Fibroblast of the aortic adventitia (primary cell): Measurements from ENCODE around the gene TRMU. TPM values are rescaled to one million over a fixed set of nuclear protein-coding genes. Genes with fewer than 3 reads are reported as not detected.

Experiments
- DNase-seq: peaks from one replicate; pipeline ENCODE4 v3.0.0-alpha.2; 2010; ENCODE audit warnings: low read depth
- H3K4me3 ChIP-seq: 2 replicates; pipeline ENCODE4 v1.5.1; 2011; ENCODE audit warnings: low read depth, mild to moderate bottlenecking, control low read depth, low read length, moderate library complexity
- CTCF ChIP-seq: IDR thresholded peaks from 2 replicates; pipeline ENCODE4 v1.5.1; 2011; ENCODE audit warnings: mild to moderate bottlenecking, low read length, control low read depth, inconsistent platforms; ENCODE audit not compliant: insufficient read depth
- total RNA-seq: library from RNA; depleted of rRNA; stranded (reverse); fragments of >200 nt; gene quantifications from 2 replicates; pipeline ENCODE4 v1.2.3, GENCODE V29; 2012; ENCODE audit warnings: low replicate concordance

The TRMU gene
- total RNA-seq, 1 donor: 23.1 TPM

GRCh38 chr22:46289244-46289891, 46.1 kb upstream of the TRMU start:
- TF ChIP-seq CTCF: no peak
- DNase-seq: no peak
- no peak overlapping the region for H3K4me3 ChIP-seq

DNA sequence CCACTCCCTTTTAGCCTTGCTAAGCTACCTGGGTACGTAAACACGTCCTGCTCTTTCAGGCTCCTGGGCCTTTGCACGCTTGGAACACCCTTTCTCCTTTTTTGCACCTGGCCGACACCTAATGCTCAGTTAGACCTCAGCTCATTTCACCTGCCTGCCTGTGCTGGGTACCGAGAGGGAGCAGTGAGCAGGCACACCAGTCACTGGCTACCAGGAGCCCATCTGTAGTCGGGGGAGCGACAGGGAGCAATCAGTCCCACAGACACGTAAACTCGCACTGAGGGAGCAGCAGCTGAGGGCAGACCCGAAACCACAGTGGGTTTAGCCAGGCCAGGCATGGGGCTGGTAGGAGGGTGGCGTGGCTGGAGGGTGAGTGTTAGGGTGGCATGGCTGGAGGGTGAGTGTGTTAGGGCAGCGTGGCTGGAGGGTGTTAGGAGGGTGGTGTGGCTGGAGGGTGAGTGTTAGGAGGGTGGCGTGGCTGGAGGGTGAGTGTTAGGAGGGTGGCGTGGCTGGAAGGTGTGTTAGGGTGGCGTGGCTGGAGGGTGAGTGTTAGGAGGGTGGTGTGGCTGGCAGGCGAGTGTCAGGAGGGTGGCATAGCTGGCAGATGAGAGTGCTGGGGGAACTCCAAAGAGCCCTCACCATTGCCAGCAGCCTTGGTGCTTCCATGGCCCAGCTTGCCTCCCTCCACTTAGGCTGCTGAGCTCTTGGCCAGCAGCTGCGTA, 45.2 kb upstream of the TRMU start:
- no peak for TF ChIP-seq CTCF
- no peak overlapping the region for H3K4me3 ChIP-seq
- DNase-seq: no peak

GRCh38 chr22:46290843-46291785, 44.4 kb upstream of the TRMU start:
- DNase-seq: no peak
- TF ChIP-seq CTCF: no peak
- H3K4me3 ChIP-seq: no peak overlapping the region

DNA sequence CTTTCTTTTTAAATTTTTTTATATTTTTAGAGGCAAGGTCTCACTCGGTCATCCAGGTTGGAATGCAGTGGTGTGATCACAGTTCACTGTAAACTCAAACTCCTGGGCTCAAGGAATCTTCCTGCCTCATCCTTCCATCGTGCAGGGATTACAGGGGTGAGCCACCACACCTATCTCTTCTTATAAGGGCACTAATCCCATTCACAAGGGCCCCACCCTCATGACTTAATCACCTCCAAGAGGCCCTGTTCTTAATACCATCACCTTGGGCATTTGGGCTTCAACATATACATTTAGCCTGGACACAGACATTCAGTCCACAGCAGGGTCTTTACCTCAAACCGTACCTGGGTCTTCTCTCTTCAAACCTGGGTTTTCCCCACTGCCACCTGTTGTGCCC, 43.3 kb upstream of the TRMU start:
- DNase-seq: no peak

DNA sequence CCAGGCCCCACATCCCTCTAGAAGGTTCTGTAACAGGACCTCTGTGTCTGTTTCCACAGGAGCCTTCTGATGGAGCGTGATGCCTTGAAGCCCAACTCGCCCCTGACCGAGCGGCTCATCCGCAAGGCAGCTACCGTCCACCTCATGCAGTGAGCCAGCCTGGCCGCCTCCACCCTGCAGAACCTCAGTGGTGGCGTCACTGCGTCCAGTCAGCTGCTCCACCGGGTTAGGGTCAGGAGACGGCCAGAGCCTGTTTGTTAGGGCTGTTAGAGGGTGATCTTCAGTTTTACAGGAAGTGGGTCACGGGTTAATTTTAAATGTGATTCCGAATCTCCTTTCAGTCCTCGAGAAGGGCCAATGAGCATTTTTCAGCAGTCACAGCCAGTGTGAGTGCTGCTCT, 42.8 kb upstream of the TRMU start:
- TF ChIP-seq CTCF: no peak
- no peak for DNase-seq
- no peak overlapping the region for H3K4me3 ChIP-seq

More for the DNA sequence above, 43.3 kb upstream of the TRMU start:
- no peak overlapping the region for H3K4me3 ChIP-seq
- TF ChIP-seq CTCF: no peak

DNA sequence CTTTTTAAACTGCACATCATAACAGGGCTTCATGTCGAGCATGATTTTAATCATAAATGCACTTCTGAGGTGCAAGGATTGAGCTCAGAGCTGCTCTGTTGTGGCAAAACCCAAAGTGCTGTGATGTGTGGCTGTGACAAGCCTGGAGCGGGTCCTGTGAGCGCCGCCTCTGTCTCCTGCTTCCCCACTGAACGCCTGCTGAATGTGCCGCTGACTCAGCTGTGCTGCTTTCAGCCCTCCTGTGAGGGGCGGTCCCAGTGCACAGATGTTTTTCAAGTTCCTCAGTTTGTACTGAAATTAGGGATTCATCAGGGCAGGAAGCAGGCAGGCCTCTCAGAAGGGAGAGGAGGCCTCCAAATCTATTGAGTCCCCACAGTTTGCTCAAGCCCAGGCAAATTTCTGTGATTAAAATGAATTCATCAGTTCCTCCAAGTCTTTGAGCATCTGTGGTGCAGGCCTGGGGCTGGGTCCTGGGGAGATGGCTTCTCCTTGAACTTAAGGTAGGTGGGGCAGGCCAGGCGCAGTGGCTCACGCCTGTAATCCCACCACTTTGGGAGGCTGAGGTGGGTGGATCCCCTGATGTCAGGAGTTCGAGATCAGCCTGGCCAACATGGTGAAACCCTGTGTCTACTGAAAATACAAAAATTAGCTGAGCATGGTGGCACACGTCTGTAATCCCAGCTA, 41.8 kb upstream of the TRMU start:
- no peak overlapping the region for H3K4me3 ChIP-seq
- no peak for TF ChIP-seq CTCF
- no peak for DNase-seq
